H9 (cell line): ENCODE measurements around the gene MAN1B1. TPM values are rescaled to one million over a fixed set of nuclear protein-coding genes. Genes with fewer than 3 reads are reported as not detected.

Experiments used
- DNase-seq: peaks from one replicate; pipeline ENCODE4 v3.0.0-alpha.2; 2017
- H2AFZ ChIP-seq: one replicate; pipeline ENCODE4 v1.6.1; 2013; ENCODE audit warnings: mild to moderate bottlenecking, low read length, control low read depth, moderate library complexity
- H2AK5ac ChIP-seq: 2 replicates; pipeline ENCODE4 v1.6.1; 2013; ENCODE audit warnings: low read length, control low read depth, mixed read lengths; ENCODE audit not compliant: insufficient read length
- H2BK120ac ChIP-seq: one replicate; pipeline ENCODE4 v1.6.1; 2013; ENCODE audit warnings: low read depth, mild to moderate bottlenecking, low read length, control low read depth, inconsistent platforms; ENCODE audit not compliant: poor library complexity, severe bottlenecking
- H2BK12ac ChIP-seq: 2 replicates; pipeline ENCODE4 v1.6.1; 2013; ENCODE audit warnings: low read length, control low read depth, mixed read lengths, low read depth; ENCODE audit not compliant: insufficient read length
- H2BK15ac ChIP-seq: 2 replicates; pipeline ENCODE4 v1.6.1; 2013; ENCODE audit warnings: low read depth, low read length, control low read depth
- H2BK20ac ChIP-seq: one replicate; pipeline ENCODE4 v1.6.1; 2013; ENCODE audit warnings: low read depth, mild to moderate bottlenecking, low read length, control low read depth, inconsistent platforms; ENCODE audit not compliant: poor library complexity, severe bottlenecking
- H2BK5ac ChIP-seq: 2 replicates; pipeline ENCODE4 v1.6.1; 2013; ENCODE audit warnings: low read length, control low read depth, mixed read lengths; ENCODE audit not compliant: insufficient read length
- H3K14ac ChIP-seq: 2 replicates; pipeline ENCODE4 v1.6.1; 2013; ENCODE audit warnings: low read length, control low read depth; ENCODE audit not compliant: insufficient read depth
- H3K18ac ChIP-seq: 2 replicates; pipeline ENCODE4 v1.6.1; 2013; ENCODE audit warnings: low read depth, mild to moderate bottlenecking, mixed read lengths, low read length, control low read depth; ENCODE audit not compliant: insufficient read length
- H3K23ac ChIP-seq: 2 replicates; pipeline ENCODE4 v1.6.1; 2013; ENCODE audit warnings: low read length, control low read depth, mixed read lengths, low read depth; ENCODE audit not compliant: insufficient read length
- H3K23me2 ChIP-seq: 2 replicates; pipeline ENCODE4 v1.6.1; 2013; ENCODE audit warnings: low read depth, mild to moderate bottlenecking, mixed read lengths, low read length, control low read depth; ENCODE audit not compliant: insufficient read length, poor library complexity, severe bottlenecking
- H3K27ac ChIP-seq: 2 replicates; pipeline ENCODE4 v1.5.1; 2013; ENCODE audit warnings: low read length, control low read depth, mixed read lengths, low read depth; ENCODE audit not compliant: insufficient read length
- H3K27me3 ChIP-seq: 2 replicates; pipeline ENCODE4 v1.6.1; 2013; ENCODE audit warnings: low read length, control low read depth, inconsistent platforms; ENCODE audit not compliant: insufficient read depth
- H3K4ac ChIP-seq: 2 replicates; pipeline ENCODE4 v1.6.1; 2013; ENCODE audit warnings: low read depth, mild to moderate bottlenecking, control low read depth, inconsistent platforms, low read length, moderate library complexity
- H3K4me1 ChIP-seq: 2 replicates; pipeline ENCODE4 v1.6.1; 2013; ENCODE audit warnings: low read length, control low read depth, inconsistent platforms; ENCODE audit not compliant: insufficient read depth
- H3K4me2 ChIP-seq: 2 replicates; pipeline ENCODE4 v1.6.1; 2013; ENCODE audit warnings: low read length, control low read depth, mixed read lengths; ENCODE audit not compliant: insufficient read length, insufficient read depth
- H3K56ac ChIP-seq: 2 replicates; pipeline ENCODE4 v1.6.1; 2013; ENCODE audit warnings: low read depth, mild to moderate bottlenecking, mixed read lengths, low read length, control low read depth; ENCODE audit not compliant: insufficient read length
- H3K79me1 ChIP-seq: 2 replicates; pipeline ENCODE4 v1.6.1; 2013; ENCODE audit warnings: low read depth, mild to moderate bottlenecking, moderate library complexity, low read length, control low read depth, inconsistent platforms; ENCODE audit not compliant: insufficient read depth, poor library complexity, severe bottlenecking
- H3K79me2 ChIP-seq: 2 replicates; pipeline ENCODE4 v1.6.1; 2013; ENCODE audit warnings: low read length, control low read depth, inconsistent platforms; ENCODE audit not compliant: insufficient read depth
- H3K9ac ChIP-seq: 2 replicates; pipeline ENCODE4 v1.6.1; 2013; ENCODE audit warnings: low read length, control low read depth, mixed read lengths; ENCODE audit not compliant: insufficient read length; ENCODE audit errors: extremely low read depth
- H3K9me3 ChIP-seq: one replicate; pipeline ENCODE4 v1.6.1; 2013; ENCODE audit warnings: low read depth, low read length, inconsistent platforms; ENCODE audit not compliant: control insufficient read depth
- H3T11ph ChIP-seq: one replicate; pipeline ENCODE4 v1.6.1; 2013; ENCODE audit warnings: mild to moderate bottlenecking, low read length, control low read depth, inconsistent platforms
- H4K20me1 ChIP-seq: one replicate; pipeline ENCODE4 v1.6.1; 2013; ENCODE audit not compliant: control insufficient read depth, insufficient read length, insufficient read depth
- H4K5ac ChIP-seq: 2 replicates; pipeline ENCODE4 v1.6.1; 2013; ENCODE audit warnings: low read depth, mild to moderate bottlenecking, mixed read lengths, low read length, control low read depth; ENCODE audit not compliant: insufficient read length
- H4K8ac ChIP-seq: replicated peaks from 2 replicates; pipeline ENCODE4 v1.6.1; 2013; ENCODE audit warnings: low read length, control low read depth, mixed read lengths, low read depth; ENCODE audit not compliant: insufficient read length
- H4K91ac ChIP-seq: 2 replicates; pipeline ENCODE4 v1.6.1; 2013; ENCODE audit warnings: low read depth, mild to moderate bottlenecking, moderate library complexity, mixed read lengths, low read length, control low read depth; ENCODE audit not compliant: insufficient read length
- H3K27ac Mint-ChIP-seq, 3 experiments: 2 replicates in 2 of 3; 3 replicates in 1 of 3; pipeline ENCODE4 v1.8.0; 2020 to 2021; ENCODE audit warnings: mixed read lengths in 3 of 3, mild to moderate bottlenecking in 1 of 3, moderate library complexity in 1 of 3
- H3K27me3 Mint-ChIP-seq: 2 replicates; pipeline ENCODE4 v1.8.0; 2021; ENCODE audit warnings: low read depth, mild to moderate bottlenecking, moderate library complexity, mixed read lengths
- H3K36me3 Mint-ChIP-seq, 3 experiments: 2 replicates in 2 of 3; 3 replicates in 1 of 3; pipeline ENCODE4 v1.8.0; 2020 to 2021; ENCODE audit warnings: low read depth in 3 of 3, mixed read lengths in 3 of 3; ENCODE audit not compliant: insufficient read depth in 1 of 3
- H3K4me1 Mint-ChIP-seq, 2 experiments: 2 replicates each; pipeline ENCODE4 v1.8.0; 2020; ENCODE audit warnings: mixed read lengths in 2 of 2
- H3K4me3 Mint-ChIP-seq, 2 experiments: 2 replicates in 1 of 2; 3 replicates in 1 of 2; pipeline ENCODE4 v1.8.0; 2020 to 2021; ENCODE audit warnings: mild to moderate bottlenecking in 2 of 2, mixed read lengths in 2 of 2, moderate library complexity in 1 of 2
- H3K9me3 Mint-ChIP-seq, 2 experiments: 2 replicates in 1 of 2; 3 replicates in 1 of 2; pipeline ENCODE4 v1.8.0; 2020; ENCODE audit warnings: mild to moderate bottlenecking in 2 of 2, mixed read lengths in 2 of 2, moderate library complexity in 1 of 2
- CTCF ChIP-seq: fragments of 200-600 bp; sonication (generic); conservative IDR thresholded peaks from 3 replicates; pipeline ENCODE4 v1.8.0; 2021; ENCODE audit warnings: antibody characterized with exemption, mild to moderate bottlenecking
- WGBS: extraction: QIAGEN DNeasy Blood & Tissue Kit; methylation state at CpG from one replicate; pipeline ENCODE4 v1.1.7; 2013; ENCODE audit warnings: missing lambda C conversion rate, low lambda C conversion rate, mixed read lengths; ENCODE audit not compliant: insufficient read length; ENCODE audit errors: extremely low coverage; 5-methylcytosine and 5-hydroxymethylcytosine counted together
- total RNA-seq: library from RNA; stranded (reverse); gene quantifications from 2 replicates; pipeline ENCODE4 v1.2.1, GENCODE V29; 2021

Gene MAN1B1
- total RNA-seq, 1 experiment from 2014 or later, result 34.9 TPM

GRCh38 chr9:137079401-137079787, 7.4 kb upstream of the MAN1B1 start:
- no peak overlapping the region for H3T11ph ChIP-seq
- Mint-ChIP-seq H3K27me3 (peaks cover 44% of the 10 kb centered on the region), H3K27ac (no peak overlapping the region), H3K9me3 (no peaks in the 10 kb centered on the region; a peak in 1 of 5 replicates), H3K4me1 (peaks cover 18 to 31% of the 10 kb centered on the region in 2 experiments), H3K36me3 (no peaks in the 10 kb centered on the region; a peak in 1 of 7 replicates), H3K4me3 (peak overlapping the region in 1 of 2 experiments; percentile 68; a peak in 1 of 5 replicates)
- H3K9me3 ChIP-seq, result no peaks in the 10 kb centered on the region
- no peak overlapping the region for H3K56ac ChIP-seq
- H2BK15ac ChIP-seq, result no peak overlapping the region; the same call in 1 of the 2 replicates
- peaks cover 3% of the 10 kb centered on the region; the same call in 1 of the 2 replicates for H3K4me1 ChIP-seq
- H4K20me1 ChIP-seq, result peaks cover 3% of the 10 kb centered on the region
- DNase-seq, result no peak
- no peak overlapping the region for H4K91ac ChIP-seq
- H4K5ac ChIP-seq, result no peak overlapping the region
- H2AFZ ChIP-seq, result no peak overlapping the region
- no peak overlapping the region for H3K4ac ChIP-seq
- H3K79me2 ChIP-seq, result no peaks in the 10 kb centered on the region
- H2BK120ac ChIP-seq, result no peak overlapping the region
- H2AK5ac ChIP-seq, result no peak overlapping the region
- peaks cover 17% of the 10 kb centered on the region for H3K23me2 ChIP-seq
- WGBS, result no CpG with 5 or more reads among the region's 13 CpGs
- no peak overlapping the region for H2BK5ac ChIP-seq
- no peak overlapping the region for H4K8ac ChIP-seq
- no peak overlapping the region for H3K9ac ChIP-seq
- H3K27me3 ChIP-seq, result peaks cover 7% of the 10 kb centered on the region; the same call in 1 of the 2 replicates
- no peak for TF ChIP-seq CTCF
- H3K18ac ChIP-seq, result no peak overlapping the region
- H3K23ac ChIP-seq, result no peak overlapping the region
- no peaks in the 10 kb centered on the region for H3K79me1 ChIP-seq
- peak overlapping the region; percentile 77 for H3K4me2 ChIP-seq
- no peak overlapping the region for H2BK20ac ChIP-seq
- no peak overlapping the region for H2BK12ac ChIP-seq
- H3K14ac ChIP-seq, result no peak overlapping the region; the same call in 1 of the 2 replicates
- H3K27ac ChIP-seq, result no peak overlapping the region
